Muscle of back (tissue), 11 donors: ENCODE results near the gene HBA1. TPM values are rescaled to one million over a fixed set of nuclear protein-coding genes. Genes with fewer than 3 reads are reported as not detected.
"Not testable (repeated sequence)": the region's sequence is repeated elsewhere in the genome, so short reads cannot be mapped to it uniquely, and the experiment has no call there.

Experiments used
- DNase-seq, 3 donors: peaks; one replicate each; pipeline versions ENCODE4 v3.0.0 to v3.0.0-alpha.2; 2013
- polyA plus RNA-seq, 10 donors: library from polyadenylated mRNA; unstranded; fragments of 120-200 nt; gene quantifications; one replicate each; pipeline ENCODE4 v1.2.1, GENCODE V29; 2013; ENCODE audit not compliant: insufficient read length in 10 of 10

The HBA1 gene
- polyA plus RNA-seq, 10 donors: 989 to 14,859 (median 2,589) TPM

GRCh38 chr16:153550-154216, 22.8 kb upstream of the HBA1 start:
- DNase-seq: not testable (repeated sequence)

- peak in 2 of 3 donors; percentile 38 to 82 for DNase-seq
Observed at GRCh38 chr16:154217-155030, 22.1 kb upstream of the HBA1 start.

DNA sequence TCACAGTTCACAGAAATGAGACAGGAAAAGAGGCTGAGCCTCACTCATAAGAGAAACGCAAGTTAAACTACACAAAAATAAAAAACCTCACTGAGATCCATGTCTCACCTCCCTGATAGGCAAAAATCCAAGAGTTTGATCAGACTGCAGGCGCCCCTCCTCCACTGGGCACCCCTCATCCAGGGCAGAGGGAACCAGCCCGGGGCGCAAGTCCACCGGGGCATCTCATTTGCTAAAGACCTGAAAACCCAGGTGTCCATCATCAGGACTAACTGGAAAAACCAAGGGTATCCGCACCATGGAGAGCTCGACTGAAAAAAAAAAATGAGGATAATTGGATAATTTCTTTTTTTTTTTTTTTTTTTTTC, 21.5 kb upstream of the HBA1 start:
- no peak for DNase-seq

DNA sequence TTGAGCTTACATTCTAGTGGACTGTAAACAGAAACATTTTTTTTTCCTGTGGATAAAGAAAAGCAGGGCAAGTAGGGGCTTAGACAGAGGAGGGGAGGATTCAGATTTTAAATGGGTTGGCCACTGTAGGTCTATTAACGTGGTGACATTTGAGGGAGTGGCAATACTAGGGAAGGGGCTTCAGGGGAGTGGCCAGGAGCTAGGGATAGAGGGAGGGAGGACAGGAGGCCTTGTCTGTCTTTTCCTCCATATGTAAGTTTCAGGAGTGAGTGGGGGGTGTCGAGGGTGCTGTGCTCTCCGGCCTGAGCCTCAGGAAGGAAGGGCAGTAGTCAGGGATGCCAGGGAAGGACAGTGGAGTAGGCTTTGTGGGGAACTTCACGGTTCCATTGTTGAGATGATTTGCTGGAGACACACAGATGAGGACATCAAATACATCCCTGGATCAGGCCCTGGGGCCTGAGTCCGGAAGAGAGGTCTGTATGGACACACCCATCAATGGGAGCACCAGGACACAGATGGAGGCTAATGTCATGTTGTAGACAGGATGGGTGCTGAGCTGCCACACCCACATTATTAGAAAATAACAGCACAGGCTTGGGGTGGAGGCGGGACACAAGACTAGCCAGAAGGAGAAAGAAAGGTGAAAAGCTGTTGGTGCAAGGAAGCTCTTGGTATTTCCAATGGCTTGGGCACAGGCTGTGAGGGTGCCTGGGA, 17.2 kb upstream of the HBA1 start:
- no peak for DNase-seq

GRCh38 chr16:160242-160641, 16.2 kb upstream of the HBA1 start:
- DNase-seq: not testable (repeated sequence)

GRCh38 chr16:160691-161190, 15.7 kb upstream of the HBA1 start:
- DNase-seq: no peak

DNA sequence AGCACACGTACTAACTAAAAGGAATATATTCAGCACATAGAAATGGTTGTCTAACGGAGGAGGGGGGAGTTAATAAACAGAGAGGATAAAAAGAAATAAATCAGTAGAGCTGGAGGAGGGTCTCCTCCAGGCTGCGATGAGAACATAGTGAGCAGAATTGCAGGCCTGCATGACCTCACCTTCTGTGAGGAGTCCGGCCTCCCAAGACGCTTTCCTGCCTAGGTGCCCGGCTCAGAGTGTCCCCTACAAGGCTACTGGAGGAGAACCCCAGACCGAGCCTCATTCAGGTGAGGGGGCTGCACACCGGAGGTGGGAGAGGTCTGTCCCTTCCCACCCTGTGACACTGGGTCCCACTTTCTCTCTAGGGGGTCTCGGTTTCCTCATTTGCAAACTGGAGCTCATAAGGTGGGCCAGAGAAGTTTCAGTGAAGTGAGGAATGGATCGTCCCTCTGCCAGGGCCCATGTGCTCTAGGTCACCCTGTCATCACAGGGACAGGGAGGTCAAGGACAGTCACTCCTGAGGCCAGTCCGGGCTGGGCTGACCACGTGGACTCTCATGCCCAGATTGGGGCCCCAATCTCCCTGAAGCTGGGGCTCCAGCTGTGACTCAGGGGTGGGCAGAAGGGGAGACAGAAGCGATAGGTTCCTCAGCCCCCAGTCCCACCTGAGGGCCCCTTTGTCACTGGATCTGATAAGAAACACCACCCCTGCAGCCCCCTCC, 14.0 kb upstream of the HBA1 start:
- no peak for DNase-seq

GRCh38 chr16:163139-163538, 13.3 kb upstream of the HBA1 start:
- not testable (repeated sequence) for DNase-seq

DNA sequence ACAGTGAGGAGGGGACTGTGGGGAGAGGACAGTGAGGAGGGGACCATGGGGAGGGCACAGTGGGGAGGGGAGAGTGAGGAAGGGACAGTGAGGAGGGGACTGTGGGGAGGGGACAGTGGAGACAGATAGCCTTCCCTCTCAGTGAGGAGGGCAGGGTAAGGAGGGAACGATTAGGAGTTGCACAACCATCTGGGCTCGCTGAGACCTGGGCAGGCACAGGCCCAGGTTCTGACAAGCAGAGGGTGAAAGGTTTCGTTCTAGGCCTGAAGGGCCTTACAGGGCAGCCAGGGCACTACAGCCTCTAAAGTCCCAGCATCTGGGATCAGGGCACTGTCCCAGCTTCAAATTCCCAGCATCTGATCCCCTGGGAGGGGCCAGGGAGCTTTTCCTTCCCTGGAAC, 12.8 kb upstream of the HBA1 start:
- not testable (repeated sequence) for DNase-seq

DNA sequence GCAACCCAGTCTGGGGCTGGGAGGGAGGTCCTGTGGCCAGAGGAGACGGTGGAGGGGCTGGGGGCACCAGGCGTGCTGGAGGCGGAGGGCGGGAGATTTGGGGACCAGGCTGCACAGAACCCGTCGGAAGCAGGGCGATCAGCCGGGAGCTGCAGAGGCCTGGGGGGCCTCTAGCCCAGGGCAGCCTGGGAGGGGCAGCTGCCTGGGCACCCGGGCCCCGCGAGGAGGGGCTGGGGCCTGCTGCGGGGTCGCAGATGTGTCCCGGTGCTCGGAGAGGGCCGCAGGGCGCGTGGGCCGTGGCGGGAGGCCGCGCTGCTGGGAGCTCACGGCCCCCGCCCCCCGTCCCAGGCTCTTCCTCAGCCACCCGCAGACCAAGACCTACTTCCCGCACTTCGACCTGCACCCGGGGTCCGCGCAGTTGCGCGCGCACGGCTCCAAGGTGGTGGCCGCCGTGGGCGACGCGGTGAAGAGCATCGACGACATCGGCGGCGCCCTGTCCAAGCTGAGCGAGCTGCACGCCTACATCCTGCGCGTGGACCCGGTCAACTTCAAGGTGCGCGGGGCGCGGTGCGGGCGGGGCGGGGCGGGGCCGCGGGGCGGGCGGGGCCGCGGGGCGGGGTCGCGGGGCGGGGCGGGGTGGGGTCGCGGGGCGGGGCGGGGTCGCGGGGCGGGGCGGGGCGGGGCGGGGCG, 12.2 kb upstream of the HBA1 start:
- DNase-seq: not testable (repeated sequence)

DNA sequence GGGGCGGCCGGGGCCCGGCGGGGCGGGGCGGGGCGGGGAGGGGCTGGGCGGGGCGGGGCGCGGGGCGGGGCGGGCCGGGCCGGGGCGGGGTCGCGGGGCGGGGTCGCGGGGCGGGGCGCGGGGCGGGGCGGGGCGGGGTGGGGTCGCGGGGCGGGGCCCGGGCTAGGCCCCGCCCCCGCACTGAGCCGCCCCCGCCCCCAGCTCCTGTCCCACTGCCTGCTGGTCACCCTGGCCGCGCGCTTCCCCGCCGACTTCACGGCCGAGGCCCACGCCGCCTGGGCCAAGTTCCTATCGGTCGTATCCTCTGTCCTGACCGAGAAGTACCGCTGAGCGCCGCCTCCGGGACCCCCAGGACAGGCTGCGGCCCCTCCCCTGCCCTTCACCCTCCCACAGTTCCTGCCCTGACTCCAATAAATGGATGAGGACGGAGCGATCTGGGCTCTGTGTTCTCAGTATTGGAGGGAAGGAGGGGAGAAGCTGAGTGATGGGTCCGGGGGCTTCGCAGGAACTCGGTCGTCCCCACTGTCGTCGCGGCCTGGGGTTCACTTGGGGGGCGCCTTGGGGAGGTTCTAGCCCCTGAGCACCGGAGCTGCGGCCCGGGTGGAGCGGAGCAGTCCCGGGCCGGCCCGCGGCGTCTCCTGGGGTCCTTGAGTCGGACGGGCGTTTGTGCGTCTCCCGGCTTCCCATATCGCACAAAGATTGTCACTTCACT, 11.5 kb upstream of the HBA1 start:
- no peak for DNase-seq

GRCh38 chr16:165539-166374, 10.7 kb upstream of the HBA1 start, which contains the start of gene HBM:
HBM (plus strand) TSS chr16:165978; CDS start chr16:165998, 20 bp downstream.
- no peak for DNase-seq

GRCh38 chr16:166375-167121, 9.9 kb upstream of the HBA1 start:
- no peak for DNase-seq

- no peak for DNase-seq
Observed at GRCh38 chr16:167122-167690, 9.3 kb upstream of the HBA1 start.

DNA sequence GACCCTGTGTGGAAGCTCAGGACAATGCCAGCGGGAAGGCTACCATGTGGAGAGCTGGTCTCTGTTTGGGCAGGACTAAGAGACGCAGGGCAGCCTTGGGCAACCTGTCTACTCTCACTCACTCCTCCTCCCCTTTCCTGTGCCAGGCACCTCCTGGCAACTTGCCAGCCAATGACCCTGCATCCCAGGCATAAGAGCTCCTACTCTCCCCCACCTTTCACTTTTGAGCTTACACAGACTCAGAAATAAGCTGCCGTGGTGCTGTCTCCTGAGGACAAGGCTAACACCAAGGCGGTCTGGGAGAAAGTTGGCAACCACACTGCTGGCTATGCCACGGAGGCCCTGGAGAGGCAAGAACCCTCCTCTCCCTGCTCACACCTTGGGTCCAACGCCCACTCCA, 8.1 kb upstream of the HBA1 start:
- no peak for DNase-seq

GRCh38 chr16:169014-169413, 7.5 kb upstream of the HBA1 start:
- no peak for DNase-seq

DNA sequence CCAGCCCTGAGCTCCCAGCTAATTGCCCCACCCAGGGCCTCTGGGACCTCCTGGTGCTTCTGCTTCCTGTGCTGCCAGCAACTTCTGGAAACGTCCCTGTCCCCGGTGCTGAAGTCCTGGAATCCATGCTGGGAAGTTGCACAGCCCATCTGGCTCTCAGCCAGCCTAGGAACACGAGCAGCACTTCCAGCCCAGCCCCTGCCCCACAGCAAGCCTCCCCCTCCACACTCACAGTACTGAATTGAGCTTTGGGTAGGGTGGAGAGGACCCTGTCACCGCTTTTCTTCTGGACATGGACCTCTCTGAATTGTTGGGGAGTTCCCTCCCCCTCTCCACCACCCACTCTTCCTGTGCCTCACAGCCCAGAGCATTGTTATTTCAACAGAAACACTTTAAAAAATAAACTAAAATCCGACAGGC, 6.4 kb upstream of the HBA1 start:
- peak in 1 of 3 donors; percentile 45 for DNase-seq

DNA sequence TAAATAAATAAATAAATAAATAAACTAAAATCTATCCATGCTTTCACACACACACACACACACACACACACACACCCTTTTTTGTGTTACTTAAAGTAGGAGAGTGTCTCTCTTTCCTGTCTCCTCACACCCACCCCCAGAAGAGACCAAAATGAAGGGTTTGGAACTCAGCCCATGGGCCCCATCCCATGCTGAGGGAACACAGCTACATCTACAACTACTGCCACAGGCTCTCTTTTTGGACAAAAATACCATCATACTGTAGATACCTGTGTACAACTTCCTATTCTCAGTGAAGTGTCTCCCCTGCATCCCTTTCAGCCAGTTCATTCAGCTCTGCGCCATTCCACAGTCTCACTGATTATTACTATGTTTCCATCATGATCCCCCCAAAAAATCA, 5.7 kb upstream of the HBA1 start:
- DNase-seq: no peak
